ENCODE data around the gene NT5C3B.
"Not testable (repeated sequence)": the region's sequence is repeated elsewhere in the genome, so short reads cannot be mapped to it uniquely, and the experiment has no call there.

Gene NT5C3B

GRCh38 chr17:41840781-41841180, 4.7 kb upstream of the NT5C3B start:
- no CpG with 5 or more reads among the region's 6 CpGs for WGBS (ENCODE audit: insufficient coverage, insufficient read length)
- H3K27me3 ChIP-seq (ENCODE audit: control insufficient read depth, insufficient read depth, low read length), result not testable (repeated sequence)

GRCh38 chr17:41839448-41839847, 3.4 kb upstream of the NT5C3B start:
- not testable (repeated sequence) for H3K4me3 ChIP-seq (ENCODE audit: low read length); H3K27ac ChIP-seq (ENCODE audit: low read length); H3K4me1 ChIP-seq (ENCODE audit: control insufficient read depth, insufficient read depth, low read length); H3K36me3 ChIP-seq (ENCODE audit: control insufficient read depth, insufficient read depth, low read length); DNase-seq (ENCODE audit: low read depth, low spot score); H3K9me3 ChIP-seq (ENCODE audit: control insufficient read depth, insufficient read depth, low read length); H3K27me3 ChIP-seq (ENCODE audit: control insufficient read depth, insufficient read depth, low read length)
- WGBS (ENCODE audit: insufficient coverage, insufficient read length), result no CpG with 5 or more reads among the region's 2 CpGs

More at GRCh38 chr17:41840781-41841180, 4.7 kb upstream of the NT5C3B start:
- not testable (repeated sequence) for DNase-seq (ENCODE audit: low read depth, low spot score); H3K36me3 ChIP-seq (ENCODE audit: control insufficient read depth, insufficient read depth, low read length); H3K4me3 ChIP-seq (ENCODE audit: low read length); H3K27ac ChIP-seq (ENCODE audit: low read length); H3K9me3 ChIP-seq (ENCODE audit: control insufficient read depth, insufficient read depth, low read length); H3K4me1 ChIP-seq (ENCODE audit: control insufficient read depth, insufficient read depth, low read length)

- no peaks in the 10 kb centered on the region for H3K36me3 ChIP-seq (ENCODE audit: control insufficient read depth, insufficient read depth, low read length)
- no peak within 1 kb of the TSS for H3K4me3 ChIP-seq (ENCODE audit: low read length)
- no peaks in the 10 kb centered on the region for H3K9me3 ChIP-seq (ENCODE audit: control insufficient read depth, insufficient read depth, low read length)
- no peak for DNase-seq (ENCODE audit: low read depth, low spot score)
- H3K27ac ChIP-seq (ENCODE audit: low read length), result no peak within 1 kb of the TSS
- no peaks in the 10 kb centered on the region for H3K4me1 ChIP-seq (ENCODE audit: control insufficient read depth, insufficient read depth, low read length)
- WGBS (ENCODE audit: insufficient coverage, insufficient read length), result no CpG with 5 or more reads among the region's 15 CpGs
- no peaks in the 10 kb centered on the region for H3K27me3 ChIP-seq (ENCODE audit: control insufficient read depth, insufficient read depth, low read length)
Measured at GRCh38 chr17:41837761-41838538, 1.9 kb upstream of the NT5C3B start, which contains the start of gene KLHL10. TSS of gene KLHL10 (plus strand) at chr17:41837825. CDS start at chr17:41837933, 108 bp downstream.

- Histone ChIP-seq H3K27ac (ENCODE audit: low read length) (no peak overlapping the region), H3K9me3 (ENCODE audit: control insufficient read depth, insufficient read depth, low read length) (no peaks in the 10 kb centered on the region), H3K36me3 (ENCODE audit: control insufficient read depth, insufficient read depth, low read length) (no peaks in the 10 kb centered on the region), H3K27me3 (ENCODE audit: control insufficient read depth, insufficient read depth, low read length) (no peaks in the 10 kb centered on the region), H3K4me1 (ENCODE audit: control insufficient read depth, insufficient read depth, low read length) (no peaks in the 10 kb centered on the region), H3K4me3 (ENCODE audit: low read length) (no peak overlapping the region; the same call in 1 of the 2 replicates)
- no CpG with 5 or more reads among the region's 21 CpGs for WGBS (ENCODE audit: insufficient coverage, insufficient read length)
- no peak for DNase-seq (ENCODE audit: low read depth, low spot score)
Measured at GRCh38 chr17:41836550-41837196, 641 bp upstream of the NT5C3B start.

GRCh38 chr17:41835214-41835799, 725 bp downstream of the NT5C3B start:
- WGBS (ENCODE audit: insufficient coverage, insufficient read length), result no CpG with 5 or more reads among the region's 13 CpGs
- H3K27me3 ChIP-seq (ENCODE audit: control insufficient read depth, insufficient read depth, low read length), result no peaks in the 10 kb centered on the region
- no peak overlapping the region for H3K27ac ChIP-seq (ENCODE audit: low read length)
- H3K4me1 ChIP-seq (ENCODE audit: control insufficient read depth, insufficient read depth, low read length), result no peaks in the 10 kb centered on the region
- H3K4me3 ChIP-seq (ENCODE audit: low read length), result peak overlapping the region; percentile 48; the same call in 1 of the 2 replicates
- no peaks in the 10 kb centered on the region for H3K9me3 ChIP-seq (ENCODE audit: control insufficient read depth, insufficient read depth, low read length)
- peaks cover 3% of the 10 kb centered on the region; the same call in 1 of the 2 replicates for H3K36me3 ChIP-seq (ENCODE audit: control insufficient read depth, insufficient read depth, low read length)
- no peak for DNase-seq (ENCODE audit: low read depth, low spot score)

- H3K27ac ChIP-seq (ENCODE audit: low read length), result not testable (repeated sequence)
- WGBS (ENCODE audit: insufficient coverage, insufficient read length), result no CpG with 5 or more reads among the region's 10 CpGs
- H3K36me3 ChIP-seq (ENCODE audit: control insufficient read depth, insufficient read depth, low read length), result peaks cover 18% of the 10 kb centered on the region
Measured at GRCh38 chr17:41829961-41830360, 6.1 kb downstream of the NT5C3B start.

GRCh38 chr17:41825175-41825845, 10.7 kb downstream of the NT5C3B start:
- H3K36me3 ChIP-seq (ENCODE audit: control insufficient read depth, insufficient read depth, low read length), result peaks cover 25% of the 10 kb centered on the region
- no peak overlapping the region for H3K4me3 ChIP-seq (ENCODE audit: low read length)
- no CpG with 5 or more reads among the region's 19 CpGs for WGBS (ENCODE audit: insufficient coverage, insufficient read length)
- H3K9me3 ChIP-seq (ENCODE audit: control insufficient read depth, insufficient read depth, low read length), result no peaks in the 10 kb centered on the region
- H3K27me3 ChIP-seq (ENCODE audit: control insufficient read depth, insufficient read depth, low read length), result no peaks in the 10 kb centered on the region
- no peak overlapping the region for H3K27ac ChIP-seq (ENCODE audit: low read length)
- no peak for DNase-seq (ENCODE audit: low read depth, low spot score)
- H3K4me1 ChIP-seq (ENCODE audit: control insufficient read depth, insufficient read depth, low read length), result no peaks in the 10 kb centered on the region

More at GRCh38 chr17:41829961-41830360, 6.1 kb downstream of the NT5C3B start:
- not testable (repeated sequence) for H3K9me3 ChIP-seq (ENCODE audit: control insufficient read depth, insufficient read depth, low read length); H3K4me3 ChIP-seq (ENCODE audit: low read length); DNase-seq (ENCODE audit: low read depth, low spot score); H3K27me3 ChIP-seq (ENCODE audit: control insufficient read depth, insufficient read depth, low read length); H3K4me1 ChIP-seq (ENCODE audit: control insufficient read depth, insufficient read depth, low read length)

- Histone ChIP-seq H3K36me3 (ENCODE audit: control insufficient read depth, insufficient read depth, low read length) (peaks cover 31% of the 10 kb centered on the region), H3K27ac (ENCODE audit: low read length) (no peak overlapping the region)
- no CpG with 5 or more reads among the region's 7 CpGs for WGBS (ENCODE audit: insufficient coverage, insufficient read length)
Measured at GRCh38 chr17:41824086-41824485, 11.9 kb downstream of the NT5C3B start.

GRCh38 chr17:41823580-41823979, 12.5 kb downstream of the NT5C3B start:
- Histone ChIP-seq H3K36me3 (ENCODE audit: control insufficient read depth, insufficient read depth, low read length) (peaks cover 28% of the 10 kb centered on the region), H3K27me3 (ENCODE audit: control insufficient read depth, insufficient read depth, low read length) (no peaks in the 10 kb centered on the region), H3K27ac (ENCODE audit: low read length) (no peak overlapping the region), H3K9me3 (ENCODE audit: control insufficient read depth, insufficient read depth, low read length) (no peaks in the 10 kb centered on the region), H3K4me3 (ENCODE audit: low read length) (no peak overlapping the region), H3K4me1 (ENCODE audit: control insufficient read depth, insufficient read depth, low read length) (peaks cover 7% of the 10 kb centered on the region)
- no peak for DNase-seq (ENCODE audit: low read depth, low spot score)
- no CpG with 5 or more reads among the region's 7 CpGs for WGBS (ENCODE audit: insufficient coverage, insufficient read length)

More at GRCh38 chr17:41824086-41824485, 11.9 kb downstream of the NT5C3B start:
- DNase-seq (ENCODE audit: low read depth, low spot score), result no peak
- Histone ChIP-seq H3K27me3 (ENCODE audit: control insufficient read depth, insufficient read depth, low read length) (no peaks in the 10 kb centered on the region), H3K4me3 (ENCODE audit: low read length) (no peak overlapping the region), H3K4me1 (ENCODE audit: control insufficient read depth, insufficient read depth, low read length) (peaks cover 5% of the 10 kb centered on the region), H3K9me3 (ENCODE audit: control insufficient read depth, insufficient read depth, low read length) (no peaks in the 10 kb centered on the region)

- no peaks in the 10 kb centered on the region for H3K27me3 ChIP-seq (ENCODE audit: control insufficient read depth, insufficient read depth, low read length)
- H3K36me3 ChIP-seq (ENCODE audit: control insufficient read depth, insufficient read depth, low read length), result peaks cover 27% of the 10 kb centered on the region
- no peak overlapping the region for H3K4me3 ChIP-seq (ENCODE audit: low read length)
- DNase-seq (ENCODE audit: low read depth, low spot score), result no peak
- no peaks in the 10 kb centered on the region for H3K9me3 ChIP-seq (ENCODE audit: control insufficient read depth, insufficient read depth, low read length)
- WGBS (ENCODE audit: insufficient coverage, insufficient read length), result no CpG with 5 or more reads among the region's 1 CpG
- no peak overlapping the region for H3K27ac ChIP-seq (ENCODE audit: low read length)
- peaks cover 7% of the 10 kb centered on the region for H3K4me1 ChIP-seq (ENCODE audit: control insufficient read depth, insufficient read depth, low read length)
Measured at GRCh38 chr17:41823141-41823524, 12.9 kb downstream of the NT5C3B start.
